IMR-90 (cell line): ENCODE measurements around the gene STAB1.

Experiments used
- BHLHE40 ChIP-seq: fragments of 150-350 bp; IDR thresholded peaks from 2 replicates; pipeline ENCODE4 v1.6.1; 2016; ENCODE audit warnings: mild to moderate bottlenecking, low read depth, low read length
- CEBPB ChIP-seq: IDR thresholded peaks from 2 replicates; pipeline ENCODE4 v1.6.1; 2012; ENCODE audit warnings: low read depth, low read length, improper control_type of control experiment
- CHD1 ChIP-seq: IDR thresholded peaks from 2 replicates; pipeline ENCODE4 v1.6.1; 2012; ENCODE audit warnings: low read depth, low read length, improper control_type of control experiment
- CTCF ChIP-seq: conservative IDR thresholded peaks from 2 replicates; pipeline ENCODE4 v1.5.1; 2012; ENCODE audit warnings: mild to moderate bottlenecking, low read depth, low read length, improper control_type of control experiment
- MAFK ChIP-seq: IDR thresholded peaks from 2 replicates; pipeline ENCODE4 v1.6.1; 2012; ENCODE audit warnings: low read depth, low read length, improper control_type of control experiment
- MAZ ChIP-seq: IDR thresholded peaks from 2 replicates; pipeline ENCODE4 v1.6.1; 2012; ENCODE audit warnings: low read depth, mild to moderate bottlenecking, low read length, improper control_type of control experiment, moderate library complexity, borderline replicate concordance
- NFE2L2 ChIP-seq: fragments of 150-350 bp; IDR thresholded peaks from 2 replicates; pipeline ENCODE4 v1.6.1; 2016; ENCODE audit warnings: low read depth, mild to moderate bottlenecking, low read length
- POLR2A ChIP-seq: IDR thresholded peaks from 2 replicates; pipeline ENCODE4 v1.6.1; 2012; ENCODE audit warnings: mild to moderate bottlenecking, low read depth, low read length
- RAD21 ChIP-seq: IDR thresholded peaks from 2 replicates; pipeline ENCODE4 v1.6.1; 2012; ENCODE audit warnings: low read length, improper control_type of control experiment
- RCOR1 ChIP-seq: IDR thresholded peaks from 2 replicates; pipeline ENCODE4 v1.6.1; 2012; ENCODE audit warnings: mild to moderate bottlenecking, low read length, improper control_type of control experiment; ENCODE audit not compliant: insufficient replicate concordance
- RFX5 ChIP-seq: IDR thresholded peaks from 2 replicates; pipeline ENCODE4 v1.8.0; 2012; ENCODE audit warnings: low read depth, mild to moderate bottlenecking, low read length, moderate library complexity
- SMC3 ChIP-seq: fragments of 150-350 bp; IDR thresholded peaks from 2 replicates; pipeline ENCODE4 v1.6.1; 2016; ENCODE audit warnings: low read depth, mild to moderate bottlenecking, antibody characterized with exemption, low read length, moderate library complexity
- USF2 ChIP-seq: fragments of 150-350 bp; IDR thresholded peaks from 2 replicates; pipeline ENCODE4 v1.6.1; 2017; ENCODE audit warnings: mild to moderate bottlenecking, antibody characterized with exemption, low read length, low read depth

DNA sequence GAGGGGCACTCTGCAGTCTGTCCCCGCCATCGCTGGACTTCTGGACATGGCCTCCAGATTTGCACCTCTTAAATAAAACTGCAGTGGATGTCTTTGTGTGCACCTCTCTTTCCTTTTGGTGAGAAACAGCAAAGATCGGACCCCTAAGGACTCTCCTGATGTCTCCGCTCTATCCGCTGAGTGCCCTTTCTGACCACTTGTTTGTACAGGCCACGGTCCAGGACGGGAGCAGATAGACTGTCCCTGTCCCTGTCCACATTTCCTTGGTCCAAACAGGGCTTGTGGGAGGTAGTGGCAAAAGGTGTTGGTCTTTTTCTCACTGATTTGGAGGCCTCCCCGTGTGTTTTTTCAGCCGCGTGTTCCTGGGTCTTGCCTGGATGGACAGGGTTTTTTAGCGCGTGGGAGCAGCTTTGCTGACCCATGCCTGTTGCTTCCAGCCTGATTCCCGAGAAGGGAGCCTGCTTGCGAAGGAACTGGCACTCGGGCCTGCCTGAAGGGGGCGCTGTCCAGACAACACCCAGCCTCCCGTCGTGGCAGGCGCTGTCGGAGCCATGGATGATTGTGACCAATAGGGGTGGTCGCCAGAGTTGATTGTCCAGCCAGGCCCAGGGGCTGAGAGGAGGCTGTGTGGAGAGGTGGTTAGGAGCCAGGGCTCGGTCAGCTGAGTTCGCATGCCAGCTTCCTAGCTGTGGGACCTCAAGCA, 13.2 kb upstream of the STAB1 start:
- TF ChIP-seq CTCF, result peak; percentile 35
- no peak for TF ChIP-seq POLR2A
- no peak for TF ChIP-seq NFE2L2
- no peak for TF ChIP-seq RCOR1
- TF ChIP-seq RFX5, result no peak
- no peak for TF ChIP-seq BHLHE40
- no peak for TF ChIP-seq USF2
- TF ChIP-seq MAFK, result no peak
- no peak for TF ChIP-seq CHD1
- TF ChIP-seq CEBPB, result no peak
- TF ChIP-seq SMC3, result no peak
- no peak for TF ChIP-seq MAZ
- TF ChIP-seq RAD21, result peak; percentile 11; the same call in 1 of the 2 replicates
